Ovary (tissue), 9 donors: Measurements from ENCODE around the gene STEAP1B. TPM values are rescaled to one million over a fixed set of nuclear protein-coding genes. Genes with fewer than 3 reads are reported as not detected.

Experiments used
- DNase-seq, 5 donors: peaks; one replicate each; pipeline ENCODE4 v3.0.0-alpha.2; 2019 to 2020
- H3K27ac ChIP-seq, 2 donors: fragments of 200-600 bp; one replicate each; pipeline versions ENCODE4 v1.5.1 to v1.8.0; 2019 to 2022
- H3K27me3 ChIP-seq: fragments of 200-600 bp; one replicate; pipeline ENCODE4 v1.8.0; 2022
- H3K36me3 ChIP-seq: fragments of 200-600 bp; sonication (generic); one replicate; pipeline ENCODE4 v1.5.1; 2019
- H3K4me1 ChIP-seq: one replicate; pipeline ENCODE4 v1.8.1; 2013; ENCODE audit warnings: mild to moderate bottlenecking, moderate library complexity; ENCODE audit not compliant: insufficient read depth
- H3K4me3 ChIP-seq: fragments of 200-600 bp; sonication (generic); one replicate; pipeline ENCODE4 v1.5.1; 2017
- H3K9me3 ChIP-seq, 2 donors: fragments of 200-600 bp in 1 of 2; sonication (generic) in 1 of 2; one replicate each; pipeline versions ENCODE4 v1.5.1 to v1.8.1; 2013 to 2019; ENCODE audit warnings: mild to moderate bottlenecking in 1 of 2, moderate library complexity in 1 of 2
- EP300 ChIP-seq: sonication (generic); formaldehyde crosslinking; IDR thresholded peaks from one replicate; pipeline ENCODE4 v1.6.1; 2017; ENCODE audit warnings: antibody characterized with exemption
- POLR2A ChIP-seq: fragments of 450-650 bp; IDR thresholded peaks from one replicate; pipeline ENCODE4 v1.6.1; 2017; ENCODE audit warnings: antibody characterized with exemption, mild to moderate bottlenecking, moderate library complexity
- whole genome bisulfite sequencing, 3 donors: extraction: QIAGEN DNeasy Blood & Tissue Kit in 1 of 3; methylation state at CpG; one replicate each; pipeline versions ENCODE4 v1.1.5 to v1.1.7; 2013 to 2017; 5-methylcytosine and 5-hydroxymethylcytosine counted together
- intact Hi-C, 4 donors: fragments of 100-400 bp; cut with DNase I; formaldehyde crosslinking; loops; one replicate each; pipeline versions ENCODE4 v1.11.0 to v1.15.1; 2022 to 2023
- polyA plus RNA-seq, 2 donors: library from polyadenylated mRNA; stranded (reverse); fragments of 200-250 nt in 1 of 2; fragments of 350-450 nt in 1 of 2; fragmentation: Illumina TruSeq in 1 of 2; extraction: RNeasy Lipid Tissue Mini Kit (QIAGEN cat#74804) in 1 of 2; gene quantifications; one replicate each; pipeline ENCODE4 v1.2.3, GENCODE V29; 2013 to 2014
- total RNA-seq, 7 donors: library from RNA; depleted of rRNA in 2 of 7; stranded (reverse); fragments of >200 nt in 2 of 7; fragmentation: NEBNext Ultra II Directional in 3 of 7; extraction: Animal tissue kit (Norgen Biotek cat#: 25700) in 3 of 7; gene quantifications; one replicate each; pipeline versions ENCODE4 v1.1.0 to v1.2.4, GENCODE V29; 2016 to 2023
- TF ChIP-seq, protein P1 (sequence below), 3 donors: fragments of 450-650 bp in 2 of 3; fragments of 200-600 bp in 1 of 3; IDR thresholded peaks; one replicate each; pipeline versions ENCODE4 v1.5.1 to v1.8.0; 2016 to 2022; ENCODE audit warnings: antibody characterized with exemption in 3 of 3, mild to moderate bottlenecking in 1 of 3
- donor health status: DM: no; HTN: no; CAD: no; lungs with moderate emphysema.
- donor health status: DM: no; HTN: no; CAD: no.
- donor health status: Bipolar disorder and iron deficiency.
- donor health status: DM: yes; HTN: yes; CAD: no.
- donor health status: DM: no; HTN: no; CAD: no.
- donor health status: DM: yes; HTN: yes; CAD: no.

STEAP1B gene
- total and polyA plus RNA-seq, 9 donors = 0.25 to 0.78 (median 0.37) TPM; not detected in 1

DNA sequence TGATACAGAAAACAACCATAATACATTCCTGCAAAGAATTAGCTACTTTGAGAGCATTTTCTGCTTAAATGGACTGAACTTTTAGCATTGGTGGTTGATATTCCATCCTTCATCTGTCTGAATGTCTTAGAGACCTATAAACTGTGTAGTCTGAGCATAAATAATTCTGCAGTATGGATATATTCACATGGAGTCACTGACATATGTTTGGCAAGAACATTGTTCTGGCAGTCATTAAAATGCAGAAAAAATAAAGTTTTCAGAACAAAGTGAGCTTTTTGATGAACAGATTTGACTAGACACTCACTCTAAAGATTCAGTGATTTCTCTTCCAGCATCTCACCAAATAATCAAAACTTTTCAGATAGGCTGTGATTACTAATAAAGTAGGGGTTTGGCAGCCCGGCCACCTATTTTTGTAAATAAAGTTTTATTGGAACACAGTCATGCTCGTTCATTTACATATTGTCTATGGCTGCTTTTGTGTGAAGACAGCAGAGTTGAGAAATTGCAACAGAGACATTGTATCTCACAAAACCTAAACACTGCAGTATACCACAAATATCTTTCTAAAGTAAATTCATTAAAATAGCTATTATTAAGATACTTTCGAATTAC is 98.9 kb downstream of the STEAP1B start:
- Histone ChIP-seq H3K27me3 (no peaks in the 10 kb centered on the region), H3K4me3 (no peak overlapping the region), H3K36me3 (no peaks in the 10 kb centered on the region), H3K27ac (no peak overlapping the region), H3K4me1 (no peaks in the 10 kb centered on the region), H3K9me3 (no peaks in the 10 kb centered on the region)
- 83 to 89% (median 88%) methylated on average over 3 of the region's 3 CpGs for WGBS, 3 donors
- TF ChIP-seq, protein P1, sequence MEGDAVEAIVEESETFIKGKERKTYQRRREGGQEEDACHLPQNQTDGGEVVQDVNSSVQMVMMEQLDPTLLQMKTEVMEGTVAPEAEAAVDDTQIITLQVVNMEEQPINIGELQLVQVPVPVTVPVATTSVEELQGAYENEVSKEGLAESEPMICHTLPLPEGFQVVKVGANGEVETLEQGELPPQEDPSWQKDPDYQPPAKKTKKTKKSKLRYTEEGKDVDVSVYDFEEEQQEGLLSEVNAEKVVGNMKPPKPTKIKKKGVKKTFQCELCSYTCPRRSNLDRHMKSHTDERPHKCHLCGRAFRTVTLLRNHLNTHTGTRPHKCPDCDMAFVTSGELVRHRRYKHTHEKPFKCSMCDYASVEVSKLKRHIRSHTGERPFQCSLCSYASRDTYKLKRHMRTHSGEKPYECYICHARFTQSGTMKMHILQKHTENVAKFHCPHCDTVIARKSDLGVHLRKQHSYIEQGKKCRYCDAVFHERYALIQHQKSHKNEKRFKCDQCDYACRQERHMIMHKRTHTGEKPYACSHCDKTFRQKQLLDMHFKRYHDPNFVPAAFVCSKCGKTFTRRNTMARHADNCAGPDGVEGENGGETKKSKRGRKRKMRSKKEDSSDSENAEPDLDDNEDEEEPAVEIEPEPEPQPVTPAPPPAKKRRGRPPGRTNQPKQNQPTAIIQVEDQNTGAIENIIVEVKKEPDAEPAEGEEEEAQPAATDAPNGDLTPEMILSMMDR (IDR thresholded peaks at IDR 0.05) = no peak
- intact Hi-C loops = no loop called here
- DNase-seq = no peak

DNA sequence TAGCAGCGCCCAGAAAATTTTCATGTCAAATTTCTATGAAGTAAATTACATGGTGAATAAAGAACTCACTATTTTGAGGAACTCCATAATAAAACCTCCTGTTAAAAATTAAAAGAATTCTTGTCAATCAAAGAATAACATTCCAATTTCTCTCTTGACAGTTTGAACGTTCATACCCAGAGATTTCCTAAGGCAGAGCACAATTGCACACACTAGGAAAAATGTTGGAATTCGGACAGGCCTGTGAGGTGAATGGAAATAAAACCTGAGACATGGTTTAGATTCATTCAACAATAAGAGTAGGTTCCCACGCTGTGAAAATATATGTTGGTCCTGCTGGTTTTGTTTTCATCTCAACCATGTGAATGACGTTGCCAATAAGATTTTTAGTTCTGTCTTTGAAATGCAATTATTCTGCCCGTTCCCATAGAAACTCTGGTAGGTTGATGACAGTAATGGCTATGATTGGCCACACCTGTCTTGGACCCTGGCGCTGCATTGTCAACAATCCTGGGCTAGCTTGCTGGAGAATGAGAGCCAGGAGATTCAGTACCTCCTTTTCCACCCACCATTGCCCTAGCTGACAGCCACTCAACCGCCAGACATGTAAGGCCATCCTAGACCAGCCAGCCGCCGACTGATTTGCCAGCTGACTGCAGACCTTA is 99.7 kb downstream of the STEAP1B start:
- Histone ChIP-seq H3K27ac (no peak overlapping the region), H3K4me1 (no peaks in the 10 kb centered on the region), H3K36me3 (no peaks in the 10 kb centered on the region), H3K4me3 (no peak overlapping the region), H3K27me3 (no peaks in the 10 kb centered on the region), H3K9me3 (no peaks in the 10 kb centered on the region)
- TF ChIP-seq, protein P1 (IDR thresholded peaks at IDR 0.05) = no peak
- TF ChIP-seq EP300 (no peak), POLR2A (no peak)
- intact Hi-C loops = no loop called here
- 74 to 90% (median 74%) methylated on average over 10 of the region's 10 CpGs for WGBS, 3 donors
- no peak for DNase-seq

DNA sequence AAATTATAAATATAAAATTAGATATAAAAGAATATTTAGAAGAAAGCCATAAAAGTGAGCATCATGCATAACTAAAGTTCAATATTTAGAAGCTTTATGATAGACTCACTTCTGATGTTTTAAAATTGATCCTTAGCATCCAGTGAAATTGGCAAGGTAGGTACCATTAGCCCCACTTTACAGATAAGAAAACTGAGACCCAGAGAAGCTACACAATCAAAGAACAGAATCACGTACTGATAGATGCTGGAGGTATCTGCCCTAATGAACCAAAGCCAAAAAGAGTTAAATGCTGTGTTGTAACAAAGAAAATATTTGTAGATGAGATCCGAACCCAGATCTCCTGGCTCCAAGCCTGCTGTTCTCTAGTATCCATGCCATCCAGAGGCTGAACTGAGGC is 100.4 kb downstream of the STEAP1B start:
- Histone ChIP-seq H3K27ac (no peak overlapping the region), H3K9me3 (no peaks in the 10 kb centered on the region), H3K4me3 (no peak overlapping the region), H3K27me3 (no peaks in the 10 kb centered on the region), H3K4me1 (no peaks in the 10 kb centered on the region), H3K36me3 (no peaks in the 10 kb centered on the region)
- no peak for DNase-seq
- TF ChIP-seq EP300 (no peak), POLR2A (no peak)
- TF ChIP-seq, protein P1 (IDR thresholded peaks at IDR 0.05) = no peak
- WGBS, 3 donors = 60 to 72% (median 66%) methylated on average over 2 of the region's 2 CpGs
- intact Hi-C loops = no loop called here

DNA sequence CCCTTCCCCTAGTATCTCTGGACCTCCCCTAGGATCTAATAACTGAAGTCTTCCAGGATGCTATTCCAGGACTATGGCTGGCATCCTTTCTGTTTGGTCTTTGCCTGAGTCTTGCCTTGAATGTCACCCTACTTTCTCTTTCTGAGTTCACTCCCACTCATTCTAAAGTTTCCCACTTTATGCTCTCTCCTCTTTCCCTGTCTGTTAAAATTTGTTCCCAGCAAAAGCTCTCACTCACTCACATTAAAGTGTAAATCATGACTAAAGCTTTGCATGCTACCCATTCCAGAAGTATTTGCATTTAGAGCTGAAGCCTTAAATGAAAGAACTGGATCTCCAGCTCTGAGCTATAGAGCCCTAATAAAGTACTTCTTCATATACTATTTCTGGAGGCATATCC is 100.9 kb downstream of the STEAP1B start:
- TF ChIP-seq POLR2A = no peak
- TF ChIP-seq EP300 = no peak
- TF ChIP-seq, protein P1 (IDR thresholded peaks at IDR 0.05) = no peak
- no peaks in the 10 kb centered on the region for H3K4me1 ChIP-seq
- no peaks in the 10 kb centered on the region for H3K27me3 ChIP-seq
- no peaks in the 10 kb centered on the region for H3K9me3 ChIP-seq
- no peak for DNase-seq
- intact Hi-C loops = no loop called here
- no peak overlapping the region for H3K4me3 ChIP-seq
- no peak overlapping the region for H3K27ac ChIP-seq
- H3K36me3 ChIP-seq = no peaks in the 10 kb centered on the region
